Measurements from ENCODE around the gene DNAH7. TPM values are rescaled to one million over a fixed set of nuclear protein-coding genes. Genes with fewer than 3 reads are reported as not detected.

The DNAH7 gene
- total and polyA plus RNA-seq, 2 of the 8 experiments (the other 6 are each of a cell fraction or from before 2014, with no cell fraction given): 0.07 to 0.08 TPM

DNA sequence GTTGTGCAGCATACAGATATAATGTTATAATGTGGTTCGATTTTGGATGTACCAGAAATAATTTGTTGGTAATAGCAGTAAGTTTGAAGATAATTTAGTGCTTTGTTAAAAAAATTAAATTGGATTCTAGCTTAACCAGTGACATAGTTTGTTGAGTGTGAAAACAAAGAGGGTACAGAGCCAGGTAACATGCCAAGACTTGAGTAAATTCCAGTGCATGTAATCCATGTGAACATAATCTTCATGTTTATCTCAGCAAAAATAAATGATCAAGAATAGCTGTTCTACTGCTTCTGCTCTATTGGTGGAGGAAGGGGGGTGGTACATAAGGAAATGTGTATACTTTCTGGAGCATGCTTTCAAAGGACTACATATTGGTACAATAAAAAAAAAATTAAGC lies 165.8 kb downstream of the DNAH7 start:
- H3K56ac ChIP-seq (replicated peaks; ENCODE audit: insufficient read length, low read depth, low read length): no peak overlapping the region
- no peak for FAIRE-seq

More for the DNA sequence above, 165.8 kb downstream of the DNAH7 start:
- H2AFZ ChIP-seq (ENCODE audit: low read length): no peak overlapping the region
- no peak overlapping the region for H3K4me2 ChIP-seq (ENCODE audit: insufficient read depth in 1 of 2, low read depth in 2 of 2, low read length in 2 of 2)
- no peak overlapping the region for H2BK15ac ChIP-seq (ENCODE audit: low read length)
- H4K91ac ChIP-seq (replicated peaks; ENCODE audit: insufficient read length, low read length): no peak overlapping the region
- no peaks in the 10 kb centered on the region for H3K4me1 ChIP-seq (replicated peaks in 1 of 4; ENCODE audit: control insufficient read depth in 3 of 4, insufficient read depth in 4 of 4, low read length in 3 of 4)
- POLR2A ChIA-PET (ENCODE audit: partially characterized antibody): no interaction called here
- no peak overlapping the region for H2BK120ac ChIP-seq (replicated peaks; ENCODE audit: low read depth, low read length)
- CTCF ChIA-PET (ENCODE audit: partially characterized antibody): interaction anchor here (1.1 kb wide), 1 partner anchor 30 kb away, joined by 4 read pairs; no protein-coding TSS in a partner anchor
- no peak overlapping the region for H3K18ac ChIP-seq (ENCODE audit: extremely low read depth, low read length)
- H4K5ac ChIP-seq (ENCODE audit: insufficient read length, low read depth, low read length): no peak overlapping the region
- H3K14ac ChIP-seq (ENCODE audit: insufficient read length): no peak overlapping the region
- H3K79me2 ChIP-seq (ENCODE audit: control insufficient read depth in 1 of 2, insufficient read depth in 2 of 2, low read length in 2 of 2): no peaks in the 10 kb centered on the region
- no peak overlapping the region for H3K4ac ChIP-seq (replicated peaks; ENCODE audit: insufficient read length, low read depth, low read length)
- no peaks in the 10 kb centered on the region for H3K23me2 ChIP-seq (ENCODE audit: low read depth, low read length)
- H3K9me3 ChIP-seq (ENCODE audit: insufficient read depth in 2 of 2, low read depth in 1 of 2, low read length in 1 of 2): no peaks in the 10 kb centered on the region
- no peaks in the 10 kb centered on the region for H3K36me3 ChIP-seq (ENCODE audit: control insufficient read depth in 2 of 4, insufficient read depth in 4 of 4, low read length in 3 of 4)
- TF ChIP-seq, protein P1, sequence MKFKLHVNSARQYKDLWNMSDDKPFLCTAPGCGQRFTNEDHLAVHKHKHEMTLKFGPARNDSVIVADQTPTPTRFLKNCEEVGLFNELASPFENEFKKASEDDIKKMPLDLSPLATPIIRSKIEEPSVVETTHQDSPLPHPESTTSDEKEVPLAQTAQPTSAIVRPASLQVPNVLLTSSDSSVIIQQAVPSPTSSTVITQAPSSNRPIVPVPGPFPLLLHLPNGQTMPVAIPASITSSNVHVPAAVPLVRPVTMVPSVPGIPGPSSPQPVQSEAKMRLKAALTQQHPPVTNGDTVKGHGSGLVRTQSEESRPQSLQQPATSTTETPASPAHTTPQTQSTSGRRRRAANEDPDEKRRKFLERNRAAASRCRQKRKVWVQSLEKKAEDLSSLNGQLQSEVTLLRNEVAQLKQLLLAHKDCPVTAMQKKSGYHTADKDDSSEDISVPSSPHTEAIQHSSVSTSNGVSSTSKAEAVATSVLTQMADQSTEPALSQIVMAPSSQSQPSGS (IDR thresholded peaks at IDR 0.05; ENCODE audit: low read length): no peak
- no peak for TF ChIP-seq SIRT6 (IDR thresholded peaks at IDR 0.05; ENCODE audit: low read length)
- no peak for TF ChIP-seq MAFK (IDR thresholded peaks at IDR 0.05; ENCODE audit: low read depth, low read length)
- no peak for TF ChIP-seq RAD21 (IDR thresholded peaks at IDR 0.05 in 1 of 2, conservative IDR thresholded peaks at IDR 0.05 in 1 of 2; ENCODE audit: low read depth in 2 of 2, low read length in 2 of 2)
- no peak for TF ChIP-seq ASH2L (IDR thresholded peaks at IDR 0.05; ENCODE audit: low read length)
- no peak overlapping the region for H2BK20ac ChIP-seq (ENCODE audit: low read length)
- no peak overlapping the region for H2BK12ac ChIP-seq (ENCODE audit: low read depth, low read length)
- 85% methylated on average over 1 of the region's 1 CpG; no CpG with 5 or more reads in 1 of the 2 experiments for WGBS, 2 experiments (ENCODE audit: extremely low coverage in 1 of 2, insufficient coverage in 1 of 2, insufficient read length in 1 of 2, insufficient replicate concordance in 2 of 2, low coverage in 1 of 2, low lambda C conversion rate in 2 of 2, missing lambda C conversion rate in 1 of 2)
- no peak overlapping the region for H2AK5ac ChIP-seq (ENCODE audit: low read depth, low read length)
- no peak overlapping the region for H2BK5ac ChIP-seq (ENCODE audit: low read depth, low read length)
- no peaks in the 10 kb centered on the region for H3K27me3 ChIP-seq (replicated peaks in 1 of 4; ENCODE audit: control insufficient read depth in 3 of 4, extremely low read depth in 1 of 4, insufficient read depth in 3 of 4, low read length in 3 of 4)
- no peaks in the 10 kb centered on the region for H4K20me1 ChIP-seq (replicated peaks in 1 of 2; ENCODE audit: control insufficient read depth in 1 of 2, insufficient read depth in 2 of 2, low read length in 2 of 2)
- H3K79me1 ChIP-seq (ENCODE audit: low read depth, low read length): no peaks in the 10 kb centered on the region
- H3K27ac ChIP-seq (ENCODE audit: low read depth, low read length): no peak overlapping the region
- no peak overlapping the region for H4K8ac ChIP-seq (ENCODE audit: extremely low read depth, insufficient read depth, low read length)
- H3K4me3 ChIP-seq (ENCODE audit: extremely low read depth in 1 of 4, insufficient read depth in 2 of 4, low read depth in 3 of 4, low read length in 4 of 4): no peak overlapping the region
- no peak overlapping the region for H3K9ac ChIP-seq (replicated peaks in 1 of 4; ENCODE audit: extremely low read depth in 1 of 4, low read depth in 3 of 4, low read length in 3 of 4)
- H3K23ac ChIP-seq (ENCODE audit: insufficient read length): no peak overlapping the region
- no peak for DNase-seq (ENCODE audit: low read depth in 1 of 2, low spot score in 2 of 2)
